ENCODE measurements around the gene PLEKHD1.

The PLEKHD1 gene

DNA sequence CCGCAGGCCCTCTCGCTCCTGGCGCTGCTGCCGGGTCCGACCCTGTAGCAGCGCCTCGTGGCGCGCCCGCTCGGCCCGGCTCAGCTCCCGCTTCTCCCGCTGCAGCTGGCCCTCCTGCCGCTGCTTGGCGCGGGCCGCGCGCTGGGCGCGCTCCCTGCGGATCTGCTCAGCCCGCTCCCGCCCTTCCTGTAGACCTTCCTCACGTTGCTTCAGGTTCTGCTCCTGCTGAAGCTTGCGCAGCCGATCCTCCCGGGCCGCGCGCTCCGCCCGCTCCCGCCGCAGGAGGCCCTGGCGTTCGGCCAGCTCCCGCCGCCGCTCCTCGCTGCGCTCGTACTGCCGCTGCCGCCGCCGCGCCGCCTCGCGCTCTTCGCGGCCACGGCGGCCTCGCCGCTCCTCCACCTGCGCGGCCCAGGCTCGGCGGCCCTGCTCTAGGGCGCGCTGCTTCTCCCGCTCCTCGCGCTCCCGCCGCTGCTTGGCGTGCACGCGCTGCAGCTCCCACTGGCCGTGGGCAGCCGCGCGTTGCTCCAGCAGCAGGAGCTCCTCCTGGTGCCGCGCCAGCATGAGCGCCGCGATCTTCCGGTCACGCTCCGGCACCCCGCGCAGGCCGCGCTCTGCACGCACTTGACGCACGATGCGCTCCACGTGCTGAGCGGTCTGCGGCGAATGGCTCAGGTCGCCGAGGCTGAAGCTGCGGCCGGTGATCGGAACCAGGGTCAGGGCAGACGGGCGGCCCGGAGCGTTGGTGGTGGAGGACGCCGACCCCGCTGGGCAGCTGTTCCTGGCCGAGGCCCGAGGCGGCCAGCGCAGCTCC lies 87.7 kb downstream of the PLEKHD1 start:
- peak; percentile 83 for TF ChIP-seq NFIC (IDR thresholded peaks at IDR 0.05)
- no peak for TF ChIP-seq EGR1 (IDR thresholded peaks at IDR 0.05)
- TF ChIP-seq, protein P1, sequence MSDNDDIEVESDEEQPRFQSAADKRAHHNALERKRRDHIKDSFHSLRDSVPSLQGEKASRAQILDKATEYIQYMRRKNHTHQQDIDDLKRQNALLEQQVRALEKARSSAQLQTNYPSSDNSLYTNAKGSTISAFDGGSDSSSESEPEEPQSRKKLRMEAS (IDR thresholded peaks at IDR 0.05): peak; percentile 95

DNA sequence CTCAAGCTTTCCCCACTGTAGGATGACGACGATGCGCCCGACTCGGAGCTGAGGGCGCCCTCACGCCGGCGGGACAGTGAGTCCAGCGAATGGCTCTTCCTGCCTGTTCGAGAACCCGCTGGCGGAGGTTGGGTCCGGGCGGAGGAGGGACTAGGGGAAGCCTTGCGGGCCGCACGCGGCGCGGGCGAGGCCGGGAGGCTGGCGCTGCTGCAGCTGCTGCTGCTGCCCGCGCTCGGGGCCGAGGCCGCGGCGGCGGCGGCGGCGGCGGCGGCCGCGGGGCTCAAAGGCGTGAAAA lies 88.3 kb downstream of the PLEKHD1 start:
- TF ChIP-seq, protein P1 (IDR thresholded peaks at IDR 0.05): no peak
- TF ChIP-seq RAD21 (IDR thresholded peaks at IDR 0.05; ENCODE audit: low read depth) (no peak), ZBTB7A (IDR thresholded peaks at IDR 0.05; ENCODE audit: low read depth) (no peak), TEAD4 (IDR thresholded peaks at IDR 0.05) (no peak), TCF12 (IDR thresholded peaks at IDR 0.05; ENCODE audit: low read depth) (no peak), CREB1 (IDR thresholded peaks at IDR 0.05; ENCODE audit: low read depth) (no peak), EGR1 (IDR thresholded peaks at IDR 0.05) (no peak), TAF1 (IDR thresholded peaks at IDR 0.05; ENCODE audit: low read depth) (no peak), YY1 (IDR thresholded peaks at IDR 0.05; ENCODE audit: low read depth) (no peak), CEBPB (IDR thresholded peaks at IDR 0.05) (no peak), NFIC (IDR thresholded peaks at IDR 0.05) (no peak), EP300 (IDR thresholded peaks at IDR 0.05; ENCODE audit: borderline replicate concordance) (no peak), FOXM1 (IDR thresholded peaks at IDR 0.05; ENCODE audit: borderline replicate concordance, low read depth) (no peak)
- TF ChIP-seq, protein P2, sequence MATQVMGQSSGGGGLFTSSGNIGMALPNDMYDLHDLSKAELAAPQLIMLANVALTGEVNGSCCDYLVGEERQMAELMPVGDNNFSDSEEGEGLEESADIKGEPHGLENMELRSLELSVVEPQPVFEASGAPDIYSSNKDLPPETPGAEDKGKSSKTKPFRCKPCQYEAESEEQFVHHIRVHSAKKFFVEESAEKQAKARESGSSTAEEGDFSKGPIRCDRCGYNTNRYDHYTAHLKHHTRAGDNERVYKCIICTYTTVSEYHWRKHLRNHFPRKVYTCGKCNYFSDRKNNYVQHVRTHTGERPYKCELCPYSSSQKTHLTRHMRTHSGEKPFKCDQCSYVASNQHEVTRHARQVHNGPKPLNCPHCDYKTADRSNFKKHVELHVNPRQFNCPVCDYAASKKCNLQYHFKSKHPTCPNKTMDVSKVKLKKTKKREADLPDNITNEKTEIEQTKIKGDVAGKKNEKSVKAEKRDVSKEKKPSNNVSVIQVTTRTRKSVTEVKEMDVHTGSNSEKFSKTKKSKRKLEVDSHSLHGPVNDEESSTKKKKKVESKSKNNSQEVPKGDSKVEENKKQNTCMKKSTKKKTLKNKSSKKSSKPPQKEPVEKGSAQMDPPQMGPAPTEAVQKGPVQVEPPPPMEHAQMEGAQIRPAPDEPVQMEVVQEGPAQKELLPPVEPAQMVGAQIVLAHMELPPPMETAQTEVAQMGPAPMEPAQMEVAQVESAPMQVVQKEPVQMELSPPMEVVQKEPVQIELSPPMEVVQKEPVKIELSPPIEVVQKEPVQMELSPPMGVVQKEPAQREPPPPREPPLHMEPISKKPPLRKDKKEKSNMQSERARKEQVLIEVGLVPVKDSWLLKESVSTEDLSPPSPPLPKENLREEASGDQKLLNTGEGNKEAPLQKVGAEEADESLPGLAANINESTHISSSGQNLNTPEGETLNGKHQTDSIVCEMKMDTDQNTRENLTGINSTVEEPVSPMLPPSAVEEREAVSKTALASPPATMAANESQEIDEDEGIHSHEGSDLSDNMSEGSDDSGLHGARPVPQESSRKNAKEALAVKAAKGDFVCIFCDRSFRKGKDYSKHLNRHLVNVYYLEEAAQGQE (IDR thresholded peaks at IDR 0.05; ENCODE audit: low read depth): no peak
- TF ChIP-seq, protein P3, sequence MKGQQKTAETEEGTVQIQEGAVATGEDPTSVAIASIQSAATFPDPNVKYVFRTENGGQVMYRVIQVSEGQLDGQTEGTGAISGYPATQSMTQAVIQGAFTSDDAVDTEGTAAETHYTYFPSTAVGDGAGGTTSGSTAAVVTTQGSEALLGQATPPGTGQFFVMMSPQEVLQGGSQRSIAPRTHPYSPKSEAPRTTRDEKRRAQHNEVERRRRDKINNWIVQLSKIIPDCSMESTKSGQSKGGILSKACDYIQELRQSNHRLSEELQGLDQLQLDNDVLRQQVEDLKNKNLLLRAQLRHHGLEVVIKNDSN (IDR thresholded peaks at IDR 0.05): no peak

DNA sequence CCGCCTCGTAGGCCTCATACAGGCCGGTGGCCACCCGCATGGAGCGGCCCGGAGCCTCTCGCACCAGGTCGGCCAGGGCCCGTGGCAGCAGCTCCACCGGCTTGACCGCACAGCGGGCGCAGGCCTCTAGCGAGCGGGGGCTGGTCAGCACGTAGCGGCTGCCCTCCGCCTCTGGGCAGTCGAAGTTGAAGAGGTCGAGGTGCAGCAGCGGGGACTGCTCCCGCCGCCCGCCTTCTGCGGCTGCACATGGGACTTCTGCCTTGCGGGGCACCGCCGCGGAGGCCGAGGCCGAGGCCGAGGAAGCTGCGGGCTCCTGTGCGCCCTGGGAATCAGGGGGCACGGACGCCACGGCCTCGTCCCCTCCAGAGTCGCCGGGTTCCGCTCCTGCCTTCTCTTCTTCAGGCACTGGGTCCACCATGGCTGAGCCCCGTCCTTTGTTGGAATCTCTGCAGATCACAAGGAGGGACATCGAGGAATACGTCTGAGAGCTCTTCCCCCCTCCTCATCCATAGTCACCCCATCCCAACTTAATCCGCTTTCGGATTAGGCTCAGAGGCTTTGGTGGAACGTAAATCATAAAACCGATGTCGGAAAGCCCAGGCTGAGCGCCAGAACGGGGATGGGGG lies 88.8 kb downstream of the PLEKHD1 start:
- TF ChIP-seq RAD21 (IDR thresholded peaks at IDR 0.05; ENCODE audit: low read depth) (no peak), FOXM1 (IDR thresholded peaks at IDR 0.05; ENCODE audit: borderline replicate concordance, low read depth) (no peak), TEAD4 (IDR thresholded peaks at IDR 0.05) (no peak)
- TF ChIP-seq, protein P3 (IDR thresholded peaks at IDR 0.05): no peak

DNA sequence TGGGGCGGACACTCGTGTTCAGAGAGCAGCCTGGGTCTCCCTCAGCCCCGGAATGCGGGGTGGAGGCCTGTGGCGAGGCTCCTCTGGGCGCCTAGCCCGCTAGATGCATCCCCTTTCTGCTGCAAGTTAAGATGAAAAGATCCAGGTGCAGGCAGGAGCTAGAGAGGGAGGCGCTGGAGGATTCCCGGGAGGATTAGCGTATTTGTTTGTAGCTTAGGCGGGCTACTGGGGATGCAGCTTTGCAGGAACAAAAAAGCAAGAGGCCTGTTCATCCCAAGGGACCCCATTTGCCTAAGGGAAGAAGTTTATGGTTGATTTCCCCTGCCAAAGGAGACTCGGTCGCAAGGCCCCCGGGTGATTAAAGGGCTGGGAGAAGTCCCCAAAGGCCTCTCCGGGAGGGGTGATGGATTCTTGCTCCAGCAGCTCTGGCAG lies 89.3 kb downstream of the PLEKHD1 start:
- TF ChIP-seq EP300 (IDR thresholded peaks at IDR 0.05; ENCODE audit: borderline replicate concordance) (no peak), TEAD4 (IDR thresholded peaks at IDR 0.05) (no peak), EGR1 (IDR thresholded peaks at IDR 0.05) (no peak), NFIC (IDR thresholded peaks at IDR 0.05) (no peak), TCF12 (IDR thresholded peaks at IDR 0.05; ENCODE audit: low read depth) (no peak), ZBTB7A (IDR thresholded peaks at IDR 0.05; ENCODE audit: low read depth) (no peak), CREB1 (IDR thresholded peaks at IDR 0.05; ENCODE audit: low read depth) (no peak), RAD21 (IDR thresholded peaks at IDR 0.05; ENCODE audit: low read depth) (no peak), CEBPB (IDR thresholded peaks at IDR 0.05) (no peak), TAF1 (IDR thresholded peaks at IDR 0.05; ENCODE audit: low read depth) (no peak), YY1 (IDR thresholded peaks at IDR 0.05; ENCODE audit: low read depth) (no peak), FOXM1 (IDR thresholded peaks at IDR 0.05; ENCODE audit: borderline replicate concordance, low read depth) (no peak)
- TF ChIP-seq, protein P1 (IDR thresholded peaks at IDR 0.05): no peak
- TF ChIP-seq, protein P3 (IDR thresholded peaks at IDR 0.05): no peak

DNA sequence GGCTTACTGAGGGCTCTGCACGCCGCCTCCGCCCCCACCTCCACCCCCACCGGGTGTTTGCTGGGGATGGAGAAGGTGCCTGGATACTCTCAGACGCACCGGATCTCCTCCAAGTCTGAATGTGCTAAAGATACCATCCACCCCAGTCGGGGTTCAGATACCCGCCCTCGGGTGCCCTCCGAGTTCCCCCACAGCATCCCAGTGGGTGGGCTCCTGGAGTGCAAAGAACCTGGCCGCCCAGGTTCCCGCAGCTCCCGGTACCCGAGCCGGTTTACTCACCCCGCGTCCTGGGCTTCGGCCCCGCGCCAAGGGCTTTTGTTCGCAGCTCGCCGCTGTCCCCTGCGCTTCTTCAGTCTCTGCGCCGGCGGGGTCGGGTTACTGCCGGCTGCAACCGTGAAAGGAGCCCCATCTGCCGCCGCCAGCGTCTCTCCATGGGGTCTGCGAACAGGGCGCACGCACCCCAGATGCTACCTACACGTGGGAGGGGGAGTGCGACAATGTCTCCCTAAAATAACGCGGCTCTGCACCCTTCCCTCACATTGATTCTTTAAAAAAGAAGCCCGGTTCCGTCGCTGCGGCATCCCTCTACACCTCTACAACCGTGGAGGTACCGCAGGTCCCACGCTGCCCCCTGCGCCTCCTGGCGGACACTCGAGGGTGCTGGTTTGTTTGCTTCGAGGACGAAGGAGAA lies 89.9 kb downstream of the PLEKHD1 start, which contains the start of gene CCDC177:
TSS of gene CCDC177 (minus strand) at position 609 of the 691 bp plus-strand sequence. CDS start 1,249 bp downstream, outside the sequence.
- TF ChIP-seq TEAD4 (IDR thresholded peaks at IDR 0.05) (no peak), NFIC (IDR thresholded peaks at IDR 0.05) (peak; percentile 46; the same call in 1 of the 2 replicates), EP300 (IDR thresholded peaks at IDR 0.05; ENCODE audit: borderline replicate concordance) (no peak), EGR1 (IDR thresholded peaks at IDR 0.05) (no peak), CEBPB (IDR thresholded peaks at IDR 0.05) (no peak), FOXM1 (IDR thresholded peaks at IDR 0.05; ENCODE audit: borderline replicate concordance, low read depth) (no peak), RAD21 (IDR thresholded peaks at IDR 0.05; ENCODE audit: low read depth) (peak; percentile 76), TAF1 (IDR thresholded peaks at IDR 0.05; ENCODE audit: low read depth) (no peak), ZBTB7A (IDR thresholded peaks at IDR 0.05; ENCODE audit: low read depth) (no peak; the same call in 1 of the 2 replicates), TCF12 (IDR thresholded peaks at IDR 0.05; ENCODE audit: low read depth) (no peak), CREB1 (IDR thresholded peaks at IDR 0.05; ENCODE audit: low read depth) (no peak), YY1 (IDR thresholded peaks at IDR 0.05; ENCODE audit: low read depth) (no peak)
- TF ChIP-seq, protein P2 (IDR thresholded peaks at IDR 0.05; ENCODE audit: low read depth): no peak
- TF ChIP-seq, protein P1 (IDR thresholded peaks at IDR 0.05): peak; percentile 72
- TF ChIP-seq, protein P3 (IDR thresholded peaks at IDR 0.05): no peak
